Measurements from ENCODE around the gene NDUFA7.
A peak's percentile ranks its signal among the peaks of the same experiment; 100 is the strongest.
"Not testable (repeated sequence)": the region's sequence is repeated elsewhere in the genome, so short reads cannot be mapped to it uniquely, and the experiment has no call there.

Gene NDUFA7

DNA sequence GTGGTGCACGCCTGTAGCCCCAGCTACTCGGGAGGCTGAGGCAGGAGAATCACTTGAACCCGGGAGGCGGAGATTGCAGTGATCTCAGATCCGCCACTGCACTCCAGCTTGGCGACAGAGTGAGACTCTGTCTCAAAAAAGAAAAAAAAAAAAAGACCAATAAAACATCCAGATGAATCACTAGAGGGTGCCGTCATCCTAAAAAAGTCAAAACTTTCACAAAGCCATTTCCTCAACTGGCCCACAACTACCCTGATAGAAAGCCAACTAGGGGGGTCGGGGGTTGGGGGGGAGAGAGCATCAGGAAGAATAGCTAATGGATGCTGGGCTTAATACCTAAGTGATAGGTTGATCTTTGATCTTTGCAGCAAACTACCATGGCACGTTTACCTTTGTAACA, 2.3 kb downstream of the NDUFA7 start:
- DNase-seq (ENCODE audit: low spot score); H3K27me3 Mint-ChIP-seq (ENCODE audit: low read depth); H3K9me3 Mint-ChIP-seq; H3K4me3 Mint-ChIP-seq; H3K27ac Mint-ChIP-seq: not testable (repeated sequence)
- H3K4me1 Mint-ChIP-seq (ENCODE audit: low read depth), result peaks cover 20% of the 10 kb centered on the region
- H3K36me3 Mint-ChIP-seq (ENCODE audit: low read depth), result peaks cover 28% of the 10 kb centered on the region

DNA sequence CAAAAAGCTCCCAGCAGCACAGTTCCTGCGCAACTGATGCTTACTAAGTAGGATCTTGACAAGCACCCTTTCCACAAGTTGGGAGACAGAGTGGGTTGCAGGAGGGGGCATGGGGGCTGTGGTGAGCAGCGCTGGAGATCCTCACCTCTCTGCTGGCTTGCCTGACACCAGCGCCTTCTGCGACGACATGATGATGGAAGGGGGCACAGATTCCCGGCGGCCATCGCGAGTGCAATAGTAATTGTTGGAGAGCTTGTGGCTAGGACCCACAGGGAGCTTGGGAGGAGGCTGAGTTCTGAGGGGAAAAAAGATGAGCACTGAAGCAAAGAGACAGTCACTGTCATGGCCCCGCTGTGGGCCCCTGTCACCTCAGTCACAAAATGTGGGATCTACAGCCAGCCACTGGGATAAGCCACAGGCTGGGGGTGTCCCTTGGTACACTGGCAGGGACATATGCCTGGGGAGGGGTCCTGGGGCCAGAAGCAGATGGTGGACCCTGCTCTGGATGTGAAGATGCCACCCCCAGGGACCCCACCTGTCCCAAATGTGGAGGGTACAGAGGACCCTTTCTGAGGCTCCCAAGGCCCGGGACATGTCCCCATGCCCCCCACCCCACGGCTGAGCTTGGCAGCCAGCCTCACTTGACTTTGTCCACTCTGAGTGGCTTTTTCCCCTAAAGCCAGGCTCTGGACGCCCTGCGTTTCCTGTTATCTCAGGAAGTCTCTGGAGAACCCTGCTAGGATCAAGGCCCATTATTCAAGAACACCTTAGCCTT, 4.6 kb downstream of the NDUFA7 start:
- H3K4me3 Mint-ChIP-seq, result no peak overlapping the region
- DNase-seq (ENCODE audit: low spot score), result no peak
- peaks cover 12% of the 10 kb centered on the region for H3K36me3 Mint-ChIP-seq (ENCODE audit: low read depth)
- H3K9me3 Mint-ChIP-seq, result no peaks in the 10 kb centered on the region
- H3K27me3 Mint-ChIP-seq (ENCODE audit: low read depth), result no peaks in the 10 kb centered on the region
- H3K4me1 Mint-ChIP-seq (ENCODE audit: low read depth), result peaks cover 11% of the 10 kb centered on the region
- H3K27ac Mint-ChIP-seq, result no peak overlapping the region

DNA sequence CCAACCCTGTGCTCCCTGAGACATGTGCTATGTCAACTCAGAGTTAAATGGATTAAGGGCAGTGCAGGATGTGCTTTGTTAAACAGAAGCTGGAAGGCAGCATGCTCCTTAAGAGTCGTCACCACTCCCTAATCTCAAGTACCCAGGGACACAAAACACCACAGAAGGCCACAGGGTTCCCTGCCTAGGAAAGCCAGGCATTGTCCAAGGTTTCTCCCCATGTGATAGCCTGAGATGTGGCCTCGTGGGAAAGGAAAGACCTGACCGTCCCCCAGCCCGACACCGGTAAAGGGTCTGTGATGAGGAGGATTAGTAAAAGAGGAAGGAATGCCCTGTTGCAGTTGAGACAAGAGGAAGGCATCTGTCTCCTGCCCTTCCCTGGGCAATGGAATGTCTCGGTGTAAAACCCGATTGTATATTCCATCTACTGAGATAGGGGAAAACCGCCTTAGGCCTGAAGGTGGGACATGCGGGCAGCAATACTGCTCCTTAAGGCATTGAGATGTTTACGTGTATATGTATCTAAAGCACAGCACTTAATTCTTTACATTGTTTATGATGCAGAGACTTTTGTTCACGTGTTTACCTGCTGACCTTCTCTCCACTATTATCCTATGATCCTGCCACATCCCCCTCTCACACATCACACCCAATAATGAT, 6.1 kb downstream of the NDUFA7 start:
- not testable (repeated sequence) for H3K27me3 Mint-ChIP-seq (ENCODE audit: low read depth); H3K9me3 Mint-ChIP-seq; H3K27ac Mint-ChIP-seq; DNase-seq (ENCODE audit: low spot score); H3K36me3 Mint-ChIP-seq (ENCODE audit: low read depth); H3K4me3 Mint-ChIP-seq; H3K4me1 Mint-ChIP-seq (ENCODE audit: low read depth)

DNA sequence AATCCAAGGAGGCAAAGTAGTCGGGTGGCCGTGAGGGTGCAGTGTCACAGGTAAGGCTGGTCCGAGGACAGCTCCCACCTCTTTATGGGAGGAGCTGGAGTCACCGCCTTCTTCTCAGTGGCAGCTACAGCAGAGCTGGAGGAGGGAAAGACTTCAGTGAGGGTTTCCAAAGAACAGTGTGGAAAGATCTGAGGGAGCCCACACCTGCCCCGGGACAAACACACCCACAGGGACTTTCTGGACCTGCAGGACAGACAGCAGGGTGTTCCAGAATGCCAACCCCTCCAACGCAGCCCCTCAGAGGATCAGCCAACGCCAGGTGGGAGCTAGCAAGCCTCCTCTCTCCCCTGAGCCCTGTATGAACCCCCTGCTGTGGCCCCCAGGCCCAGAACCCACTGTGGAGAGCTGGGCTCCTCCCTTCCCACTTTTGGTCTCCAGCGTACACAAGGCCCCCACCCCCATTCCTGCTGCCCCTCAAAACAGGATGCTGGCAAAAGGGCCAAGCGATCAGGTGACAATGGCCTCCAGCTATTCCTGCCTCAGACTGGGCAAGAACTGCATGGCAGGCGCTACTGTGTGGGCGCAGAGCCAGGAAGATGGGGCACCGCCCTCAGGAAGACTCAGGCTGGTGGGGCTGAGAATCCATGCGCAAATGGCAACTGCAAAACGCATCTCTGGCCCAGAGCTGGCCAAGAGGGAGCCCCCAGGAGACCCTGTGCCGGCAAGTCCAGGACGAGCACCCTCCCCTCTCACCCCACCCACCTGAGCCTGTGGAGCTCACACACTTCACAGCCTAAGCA, 9.5 kb downstream of the NDUFA7 start:
- H3K4me1 Mint-ChIP-seq (ENCODE audit: low read depth), result peaks cover 19% of the 10 kb centered on the region
- no peaks in the 10 kb centered on the region for H3K9me3 Mint-ChIP-seq
- H3K27ac Mint-ChIP-seq, result no peak overlapping the region
- H3K36me3 Mint-ChIP-seq (ENCODE audit: low read depth), result peaks cover 11% of the 10 kb centered on the region
- DNase-seq (ENCODE audit: low spot score), result no peak
- H3K4me3 Mint-ChIP-seq, result no peak overlapping the region
- H3K27me3 Mint-ChIP-seq (ENCODE audit: low read depth), result no peaks in the 10 kb centered on the region

DNA sequence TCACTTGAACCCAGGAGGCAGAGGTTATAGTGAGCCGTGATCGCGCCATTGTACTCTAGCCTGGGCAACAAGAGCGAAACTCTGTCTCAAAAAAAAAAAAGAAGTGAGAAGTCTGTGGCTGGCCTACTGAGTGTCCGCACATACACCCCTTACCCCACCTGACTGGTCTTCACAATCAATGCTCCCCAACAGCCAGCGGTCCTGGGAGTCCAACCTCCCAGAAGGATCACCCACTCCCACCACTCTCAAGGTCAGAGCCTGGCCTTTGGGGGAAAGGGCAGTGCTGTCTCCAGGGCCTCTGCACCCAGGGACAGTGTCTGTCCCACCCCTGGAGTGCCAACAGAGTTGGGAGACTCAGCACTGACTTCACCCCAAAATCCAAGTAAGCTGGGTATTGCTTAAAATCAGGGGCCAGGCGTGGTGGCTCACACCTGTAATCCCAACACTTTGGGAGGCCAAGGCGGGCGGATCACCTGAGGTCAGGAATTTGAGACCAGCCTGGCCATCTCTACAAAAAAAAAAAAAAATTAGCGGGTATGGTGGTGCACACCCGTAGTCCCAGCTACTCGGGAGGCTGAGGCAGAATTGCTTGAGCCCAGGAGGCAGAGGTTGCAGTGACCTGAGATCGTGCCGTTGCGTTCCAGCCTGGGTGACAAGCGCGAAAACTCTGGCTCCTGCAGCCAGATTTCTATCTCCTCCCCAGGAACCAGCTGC, 10.7 kb downstream of the NDUFA7 start:
- Mint-ChIP-seq H3K36me3 (ENCODE audit: low read depth) (peaks cover 11% of the 10 kb centered on the region), H3K27me3 (ENCODE audit: low read depth) (no peaks in the 10 kb centered on the region), H3K4me3 (no peak overlapping the region), H3K9me3 (no peaks in the 10 kb centered on the region), H3K27ac (no peak overlapping the region), H3K4me1 (ENCODE audit: low read depth) (peaks cover 25% of the 10 kb centered on the region)
- DNase-seq (ENCODE audit: low spot score), result no peak

DNA sequence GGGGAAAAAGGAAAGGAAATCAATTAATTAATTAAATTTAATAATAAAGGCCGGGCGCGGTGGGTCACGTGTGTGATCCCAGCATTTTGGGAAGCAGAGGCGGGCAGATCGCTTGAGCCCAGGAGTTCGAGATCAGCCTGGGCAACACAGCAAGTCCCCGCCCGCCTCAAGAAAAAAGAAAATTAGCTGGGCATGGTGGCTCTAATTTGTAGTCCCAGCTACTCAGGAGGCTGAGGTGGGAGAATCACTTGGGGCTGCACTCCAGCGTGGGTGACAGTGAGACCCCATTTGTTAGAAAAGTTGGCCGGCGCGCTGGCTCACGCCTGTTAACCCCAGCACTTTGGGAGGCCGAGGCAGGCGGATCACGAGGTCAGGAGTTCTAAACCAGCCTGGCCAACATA, 12.3 kb downstream of the NDUFA7 start:
- Mint-ChIP-seq H3K9me3 (no peaks in the 10 kb centered on the region), H3K4me3 (peak overlapping the region; percentile 94), H3K4me1 (ENCODE audit: low read depth) (peaks cover 25% of the 10 kb centered on the region), H3K36me3 (ENCODE audit: low read depth) (peaks cover 11% of the 10 kb centered on the region), H3K27ac (peak overlapping the region; percentile 89), H3K27me3 (ENCODE audit: low read depth) (no peaks in the 10 kb centered on the region)
- DNase-seq (ENCODE audit: low spot score), result no peak

DNA sequence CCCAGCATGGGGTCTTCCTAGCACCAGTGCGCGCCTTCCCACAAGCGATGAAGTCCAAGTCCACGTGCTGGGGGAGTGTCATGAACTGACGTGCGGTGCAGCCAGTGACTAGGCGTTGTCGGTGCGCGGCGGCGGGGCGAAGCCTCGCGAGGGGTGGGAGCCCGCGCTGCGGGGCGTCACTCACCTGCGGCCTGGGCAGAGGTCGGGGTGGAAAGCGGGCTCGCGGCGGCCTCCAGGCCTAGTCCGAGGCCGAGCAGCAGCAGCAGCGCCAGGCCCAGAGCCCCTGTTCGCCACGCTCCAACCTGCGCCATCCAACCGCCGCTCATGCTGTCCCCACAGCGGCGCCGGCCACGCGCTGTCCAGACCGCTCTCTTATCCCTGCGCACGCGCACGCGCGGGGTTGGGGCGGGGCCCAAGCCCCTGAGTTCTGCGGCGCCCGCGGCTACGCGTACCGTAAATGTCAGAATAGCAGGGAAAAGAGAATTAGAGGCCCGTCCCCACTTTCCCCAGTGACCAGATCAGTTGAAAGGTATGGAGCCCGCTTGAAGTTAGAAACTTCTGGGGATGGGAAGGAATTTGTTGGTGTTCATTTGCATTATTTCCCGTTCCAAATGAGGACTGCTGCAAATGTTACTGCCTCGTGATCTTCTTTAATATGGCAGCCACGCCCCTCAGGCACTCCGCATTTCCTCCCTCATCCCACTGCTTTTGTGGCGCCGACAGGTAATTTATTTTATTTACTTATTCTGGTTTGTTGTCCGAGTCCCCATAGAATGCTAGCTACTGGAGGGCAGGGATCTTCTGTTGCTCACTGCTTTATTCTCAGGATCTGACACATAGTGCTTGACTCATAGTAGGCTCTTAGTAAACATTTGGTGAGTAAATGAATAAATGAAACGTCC, 13.0 kb downstream of the NDUFA7 start, which contains the start of gene CD320:
TSS of gene CD320 (minus strand) at position 394 of the 902 bp plus-strand sequence. CDS start at position 326, 68 bp downstream.
- no peaks in the 10 kb centered on the region for H3K9me3 Mint-ChIP-seq

DNA sequence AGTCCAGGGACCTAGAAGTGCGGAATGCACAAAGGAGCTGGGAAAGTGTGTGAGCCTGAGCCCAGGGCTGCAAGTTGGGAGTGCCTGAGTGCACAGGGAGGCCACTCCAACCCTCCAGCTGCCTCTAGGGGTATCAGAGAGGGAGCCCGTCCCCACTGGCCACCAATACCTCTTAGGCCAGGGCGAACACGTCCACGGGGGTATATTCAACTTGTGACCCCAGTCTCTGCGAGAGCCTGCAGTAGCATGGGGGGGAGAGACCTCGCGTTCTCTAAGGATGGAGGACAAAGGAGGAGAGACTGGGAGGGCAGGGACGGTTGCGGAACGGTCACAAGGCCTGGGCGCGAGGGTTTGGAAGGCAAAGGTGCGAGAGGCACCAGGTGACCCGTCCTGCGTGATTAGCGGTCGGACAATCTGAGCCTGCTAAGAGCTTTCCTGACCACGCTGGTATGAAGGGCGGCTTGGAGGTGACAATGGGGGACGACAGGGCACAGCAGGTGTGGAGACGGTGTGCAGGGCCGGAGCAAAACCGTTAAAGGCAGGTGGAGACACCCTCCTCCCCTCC, 13.7 kb downstream of the NDUFA7 start:
- H3K9me3 Mint-ChIP-seq, result no peaks in the 10 kb centered on the region
- H3K4me3 Mint-ChIP-seq, result peak overlapping the region; percentile 94
- peak overlapping the region; percentile 92 for H3K27ac Mint-ChIP-seq
- peaks cover 25% of the 10 kb centered on the region for H3K4me1 Mint-ChIP-seq (ENCODE audit: low read depth)
- peaks cover 8% of the 10 kb centered on the region for H3K36me3 Mint-ChIP-seq (ENCODE audit: low read depth)
- no peak for DNase-seq (ENCODE audit: low spot score)
- H3K27me3 Mint-ChIP-seq (ENCODE audit: low read depth), result no peaks in the 10 kb centered on the region

More for the DNA sequence above, 13.0 kb downstream of the NDUFA7 start, which contains the start of gene CD320:
- DNase-seq (ENCODE audit: low spot score), result peak; percentile 90
- Mint-ChIP-seq H3K27ac (peak within 1 kb of the TSS; percentile 92), H3K4me3 (peak within 1 kb of the TSS; percentile 94), H3K27me3 (ENCODE audit: low read depth) (no peaks in the 10 kb centered on the region), H3K4me1 (ENCODE audit: low read depth) (peaks cover 25% of the 10 kb centered on the region), H3K36me3 (ENCODE audit: low read depth) (peaks cover 8% of the 10 kb centered on the region)

DNA sequence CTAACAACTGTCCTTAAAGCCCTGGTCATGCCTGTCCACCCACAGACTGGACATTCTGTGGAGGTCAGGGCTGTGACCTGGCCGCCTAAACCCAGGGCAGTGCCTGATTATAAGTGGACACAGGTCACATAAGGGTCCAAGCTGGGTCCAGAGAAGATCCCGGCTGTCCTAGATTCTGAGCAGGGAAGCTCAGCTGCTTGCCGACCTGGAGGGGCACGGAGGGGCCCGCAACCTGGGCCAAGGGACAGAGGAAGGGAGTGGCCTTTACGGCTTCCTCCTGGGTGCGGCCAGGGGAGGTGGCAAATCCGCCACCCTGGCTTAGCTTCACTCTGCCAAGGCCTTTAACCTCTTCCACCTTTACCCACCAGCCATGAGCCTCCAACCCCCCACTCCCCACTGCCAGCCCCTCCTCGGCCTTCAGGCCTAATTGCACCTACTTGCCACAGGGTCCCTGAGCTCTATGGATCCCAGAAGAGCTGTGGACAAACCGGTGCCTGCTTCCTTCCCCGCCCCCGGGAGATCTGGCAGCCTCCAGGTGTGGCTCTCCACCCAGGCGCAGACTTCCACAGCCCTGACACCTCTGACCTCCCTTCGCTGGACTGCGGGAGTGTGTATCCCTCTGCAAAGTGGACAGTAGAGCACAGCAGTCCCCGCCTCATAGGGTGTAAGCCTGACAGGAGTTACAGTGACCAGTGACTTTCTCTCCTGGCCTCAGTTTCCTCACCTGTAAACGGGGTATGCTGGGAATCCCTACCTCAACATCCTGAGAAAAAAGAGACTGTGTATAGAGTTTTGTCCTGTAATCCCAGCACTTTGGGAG, 14.7 kb downstream of the NDUFA7 start:
- H3K9me3 Mint-ChIP-seq, result no peaks in the 10 kb centered on the region
- no peak for DNase-seq (ENCODE audit: low spot score)
- H3K27me3 Mint-ChIP-seq (ENCODE audit: low read depth), result no peaks in the 10 kb centered on the region
- H3K36me3 Mint-ChIP-seq (ENCODE audit: low read depth), result peaks cover 11% of the 10 kb centered on the region
- H3K4me1 Mint-ChIP-seq (ENCODE audit: low read depth), result peaks cover 25% of the 10 kb centered on the region
- H3K4me3 Mint-ChIP-seq, result peak overlapping the region; percentile 94
- H3K27ac Mint-ChIP-seq, result no peak overlapping the region

DNA sequence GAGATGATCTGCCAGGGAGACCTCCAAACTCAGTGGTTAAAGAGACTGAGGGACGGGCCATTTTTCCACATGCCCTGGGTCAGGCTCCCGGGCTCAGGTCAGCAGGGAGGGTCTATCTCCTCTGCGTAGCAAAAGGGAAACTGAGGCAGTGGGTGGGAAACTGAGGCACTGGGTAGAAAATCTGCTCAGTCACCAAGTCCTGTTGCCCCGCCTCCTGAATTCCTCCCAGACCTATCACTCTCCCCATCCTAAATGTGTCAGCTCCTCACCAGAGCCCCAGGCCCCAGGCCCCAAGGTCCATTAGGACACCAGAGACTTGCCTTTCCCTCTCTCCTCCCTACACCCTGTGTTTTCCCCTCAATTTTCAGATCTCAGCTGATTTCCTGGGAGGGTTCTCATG, 15.4 kb downstream of the NDUFA7 start:
- no peak overlapping the region for H3K27ac Mint-ChIP-seq
- no peaks in the 10 kb centered on the region for H3K27me3 Mint-ChIP-seq (ENCODE audit: low read depth)
- DNase-seq (ENCODE audit: low spot score), result peak; percentile 2
- peaks cover 25% of the 10 kb centered on the region for H3K4me1 Mint-ChIP-seq (ENCODE audit: low read depth)
- H3K9me3 Mint-ChIP-seq, result no peaks in the 10 kb centered on the region
- peaks cover 8% of the 10 kb centered on the region for H3K36me3 Mint-ChIP-seq (ENCODE audit: low read depth)
- H3K4me3 Mint-ChIP-seq, result no peak overlapping the region

DNA sequence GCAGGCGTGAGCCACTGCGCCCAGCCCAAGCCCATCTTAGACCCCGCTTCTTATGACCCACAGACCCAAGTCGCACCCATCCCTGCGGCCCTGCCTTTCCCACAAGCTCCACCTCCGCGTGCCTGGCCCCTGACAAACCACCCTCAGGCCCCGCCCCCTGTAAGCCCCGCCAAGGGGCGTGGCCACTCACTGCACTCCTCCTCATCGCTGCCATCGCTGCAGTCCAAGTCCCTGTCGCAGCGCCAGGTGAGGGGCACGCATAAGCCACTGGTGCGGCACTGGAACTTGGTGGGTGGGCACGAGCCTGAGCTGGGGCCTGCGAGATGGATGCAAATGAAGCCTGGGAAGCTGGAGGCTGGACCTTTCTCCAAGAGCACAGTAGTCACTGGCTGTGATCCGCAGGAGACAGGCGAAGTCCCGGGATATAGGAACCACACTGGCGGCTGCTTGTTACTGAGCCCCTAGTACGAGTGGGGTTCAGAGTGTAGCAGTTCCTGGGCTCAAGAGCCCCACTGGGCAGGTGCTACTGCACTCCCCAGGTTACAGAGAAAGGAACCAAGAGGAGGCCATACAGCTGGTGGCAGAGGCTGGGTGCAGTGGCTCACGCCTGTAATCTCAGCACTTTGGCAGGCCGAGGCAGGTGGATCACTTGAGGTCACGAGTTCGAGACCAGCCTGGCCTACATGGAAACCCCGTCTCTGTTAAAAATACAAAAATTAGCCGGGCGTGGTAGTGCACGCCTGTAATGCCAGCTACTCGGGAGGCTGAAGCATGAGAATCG, 16.1 kb downstream of the NDUFA7 start:
- Mint-ChIP-seq H3K9me3 (no peaks in the 10 kb centered on the region), H3K4me1 (ENCODE audit: low read depth) (peaks cover 25% of the 10 kb centered on the region), H3K36me3 (ENCODE audit: low read depth) (peaks cover 8% of the 10 kb centered on the region), H3K27ac (peak overlapping the region; percentile 41), H3K4me3 (no peak overlapping the region), H3K27me3 (ENCODE audit: low read depth) (no peaks in the 10 kb centered on the region)
- DNase-seq (ENCODE audit: low spot score), result peak; percentile 11
